Stimulated activated CD4-positive, alpha-beta T cell treated with anti-CD3 and anti-CD28 coated beads, Interleukin-4, amount 100 ng/mL, for 4 hours (primary cell): ENCODE results near the gene HOXB1.
"Not testable (repeated sequence)": the region's sequence is repeated elsewhere in the genome, so short reads cannot be mapped to it uniquely, and the experiment has no call there.

ENCODE experiments used
- DNase-seq, 2 experiments: peaks; one replicate each; pipeline ENCODE4 v3.0.0-alpha.2; 2020

Gene HOXB1

DNA sequence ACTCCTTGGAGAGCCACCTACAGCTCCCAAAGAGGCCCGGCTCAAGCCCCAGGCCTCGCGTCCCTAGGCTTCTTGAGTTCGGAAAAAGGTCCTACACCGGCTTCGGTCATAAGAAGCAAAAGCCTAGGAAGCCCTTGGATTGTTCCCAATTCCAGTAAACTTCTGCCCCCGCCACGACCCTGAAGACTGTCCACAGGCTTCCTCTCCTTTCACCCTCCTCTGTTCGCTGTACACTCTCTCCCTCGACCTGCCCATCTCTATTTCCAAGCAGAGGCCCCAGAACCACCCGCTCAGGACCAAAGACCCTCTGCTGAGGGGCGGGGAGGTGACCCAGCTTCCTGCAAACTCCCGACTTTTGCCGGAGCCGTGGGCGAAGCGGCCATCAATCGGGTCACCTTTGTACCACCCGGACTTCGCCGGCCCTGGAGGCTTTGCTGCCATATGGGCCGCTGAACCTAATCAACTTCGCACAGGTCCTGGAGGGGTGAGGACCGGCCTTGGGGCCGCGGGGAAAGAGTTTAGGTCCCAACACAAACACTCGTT is 11.4 kb upstream of the HOXB1 start:
- peak; percentile 6 to 27 for DNase-seq

GRCh38 chr17:48541577-48542113 is 10.8 kb upstream of the HOXB1 start:
- peak; percentile 19 to 46 for DNase-seq

- DNase-seq: no peak
Measured at GRCh38 chr17:48541036-48541576, 10.3 kb upstream of the HOXB1 start.

DNA sequence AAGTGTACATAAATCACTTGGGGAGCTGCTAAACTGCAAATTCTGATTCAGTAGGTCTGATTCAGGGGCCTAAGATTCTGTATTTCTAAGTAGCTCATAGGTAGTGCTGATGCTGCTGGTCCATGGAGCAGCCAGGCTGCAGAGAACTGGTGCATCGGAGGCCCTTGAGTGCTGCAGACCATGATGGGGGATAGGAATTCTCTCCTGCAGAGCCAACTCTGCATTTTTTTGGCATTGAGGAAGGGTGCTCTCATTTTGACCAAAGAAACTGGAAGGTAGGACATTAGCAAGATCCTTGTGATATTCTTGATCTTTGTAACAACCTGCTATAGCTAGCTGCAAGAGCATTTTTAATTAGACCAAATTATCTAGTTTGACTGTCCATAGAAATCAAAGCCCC is 9.4 kb upstream of the HOXB1 start:
- DNase-seq: no peak

GRCh38 chr17:48539177-48539576 is 8.4 kb upstream of the HOXB1 start:
- DNase-seq: no peak

DNA sequence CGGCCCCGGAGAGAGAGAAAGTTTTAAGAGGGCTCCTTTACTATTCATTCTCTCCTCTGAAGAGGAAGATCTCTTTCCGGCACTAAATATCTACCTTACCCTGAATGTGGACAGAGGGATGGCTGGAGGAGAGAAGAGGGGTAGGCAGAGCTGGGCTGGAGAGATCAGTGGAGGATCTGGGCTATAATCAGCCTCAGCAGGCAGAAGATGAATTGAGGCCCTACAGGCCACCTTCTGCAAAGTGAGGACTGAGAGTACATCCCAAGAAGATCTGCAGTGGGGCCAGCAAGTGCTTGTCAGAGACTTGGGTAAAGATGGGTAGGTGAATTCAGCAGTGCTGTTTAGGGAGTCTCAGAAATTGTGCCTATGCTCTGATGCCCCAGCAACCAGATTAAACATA is 6.5 kb upstream of the HOXB1 start:
- DNase-seq: no peak

- DNase-seq: not testable (repeated sequence)
Measured at GRCh38 chr17:48535793-48536559, 5.2 kb upstream of the HOXB1 start.

- DNase-seq: no peak
Measured at GRCh38 chr17:48532261-48532660, 1.4 kb upstream of the HOXB1 start.

DNA sequence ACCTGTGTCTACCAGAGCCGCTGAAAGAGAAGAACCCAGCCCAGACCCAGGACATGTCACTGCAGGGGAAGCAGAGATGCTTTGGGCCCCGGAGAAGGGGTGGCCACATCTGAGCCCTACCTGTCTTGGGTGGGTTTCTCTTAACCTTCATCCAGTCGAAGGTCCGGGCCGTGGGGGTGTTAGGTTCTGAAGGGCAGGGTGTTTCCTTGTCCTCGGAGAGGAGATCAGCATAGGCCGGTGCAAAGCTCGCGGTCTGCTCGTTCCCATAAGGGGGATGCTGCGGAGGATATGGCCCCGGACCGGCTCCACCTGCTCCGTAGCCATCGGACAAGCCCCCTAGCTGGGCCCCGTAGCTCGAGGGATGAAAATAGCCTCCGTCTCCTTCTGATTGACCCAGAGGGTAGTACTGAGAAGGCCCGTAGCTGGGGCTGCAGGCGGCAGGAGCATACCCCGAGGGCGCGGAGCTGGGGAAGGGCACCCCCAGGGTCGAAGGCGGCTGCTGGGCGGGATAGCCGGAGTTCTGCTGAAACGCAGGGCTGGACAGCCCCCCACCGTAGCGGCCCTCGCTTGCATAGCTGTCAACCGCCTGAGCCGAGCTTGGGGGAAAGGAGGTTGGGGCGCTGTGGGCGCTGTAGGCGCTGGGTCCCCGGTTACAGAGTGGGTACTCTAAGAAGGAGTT is 464 bp downstream of the HOXB1 start:
- no peak for DNase-seq

DNA sequence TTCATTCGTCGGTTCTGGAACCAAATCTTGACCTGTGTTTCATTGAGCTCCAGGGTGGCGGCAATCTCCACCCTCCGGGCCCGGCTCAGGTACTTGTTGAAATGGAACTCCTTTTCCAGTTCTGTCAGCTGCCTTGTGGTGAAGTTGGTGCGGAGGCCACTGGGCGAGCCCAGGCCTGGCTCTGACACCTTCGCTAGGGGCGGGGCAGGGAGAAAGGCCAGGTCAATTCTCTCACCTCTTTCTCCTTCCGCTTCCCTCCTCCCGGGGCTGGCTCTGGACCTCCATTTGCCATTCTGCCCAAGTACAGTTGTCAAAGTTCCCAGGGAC is 1.2 kb downstream of the HOXB1 start:
- DNase-seq: no peak

DNA sequence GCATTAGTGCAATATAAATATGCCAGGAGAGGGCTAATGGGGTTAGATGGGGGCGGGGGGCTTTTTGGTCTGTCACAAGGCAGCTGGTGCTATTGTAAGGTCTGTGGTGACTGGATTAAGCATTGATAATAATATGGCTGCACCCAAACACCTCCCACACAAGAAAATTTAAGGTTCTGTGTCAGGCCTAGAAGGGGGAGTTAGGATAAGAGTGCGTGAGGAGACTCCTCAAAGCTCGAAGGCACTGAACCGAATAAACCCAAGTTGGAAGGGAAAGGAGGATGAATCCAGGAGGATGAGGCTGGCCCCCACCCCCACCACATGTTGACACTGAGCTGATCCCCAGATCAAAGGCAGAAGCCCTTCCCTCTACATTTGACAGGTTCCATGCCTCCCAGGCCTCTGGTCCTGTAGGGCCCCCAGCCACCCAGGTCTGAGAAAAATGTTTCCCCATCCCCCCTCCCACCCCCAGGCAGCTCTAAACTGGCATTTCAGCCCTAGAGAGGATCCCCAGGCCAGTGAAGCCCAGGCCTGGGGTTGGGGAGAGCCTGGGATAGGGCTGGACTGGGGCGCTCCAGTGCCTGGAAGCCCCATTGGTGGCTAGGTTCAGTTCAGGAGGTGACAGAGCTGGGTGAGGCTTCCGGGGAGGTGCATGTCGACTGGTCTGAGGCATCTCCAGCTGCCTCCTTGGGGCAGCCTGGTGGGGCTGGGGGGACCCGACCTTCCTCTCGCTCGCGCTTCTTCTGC is 1.7 kb downstream of the HOXB1 start:
- no peak for DNase-seq

GRCh38 chr17:48528153-48528935 is 2.5 kb downstream of the HOXB1 start:
- no peak for DNase-seq

DNA sequence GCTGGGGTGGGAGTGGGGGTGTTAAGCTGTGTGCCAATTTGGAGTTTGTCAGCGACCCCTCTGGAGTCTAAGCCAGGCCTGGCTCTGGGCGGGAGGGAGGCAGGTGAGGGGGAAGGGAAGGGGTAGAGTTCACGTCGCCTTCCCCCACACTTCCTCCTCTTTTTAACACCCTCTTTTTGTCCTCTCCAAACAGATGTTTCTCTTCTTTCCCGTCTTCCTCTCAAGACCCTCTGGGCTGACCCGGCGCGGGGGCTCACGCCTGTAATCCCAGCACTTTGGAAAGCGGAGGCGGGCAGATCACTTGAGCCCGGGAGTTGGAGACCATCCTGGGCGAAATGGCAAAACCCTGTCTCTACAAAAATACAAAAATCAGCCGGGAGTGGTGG is 3.3 kb downstream of the HOXB1 start:
- no peak for DNase-seq

DNA sequence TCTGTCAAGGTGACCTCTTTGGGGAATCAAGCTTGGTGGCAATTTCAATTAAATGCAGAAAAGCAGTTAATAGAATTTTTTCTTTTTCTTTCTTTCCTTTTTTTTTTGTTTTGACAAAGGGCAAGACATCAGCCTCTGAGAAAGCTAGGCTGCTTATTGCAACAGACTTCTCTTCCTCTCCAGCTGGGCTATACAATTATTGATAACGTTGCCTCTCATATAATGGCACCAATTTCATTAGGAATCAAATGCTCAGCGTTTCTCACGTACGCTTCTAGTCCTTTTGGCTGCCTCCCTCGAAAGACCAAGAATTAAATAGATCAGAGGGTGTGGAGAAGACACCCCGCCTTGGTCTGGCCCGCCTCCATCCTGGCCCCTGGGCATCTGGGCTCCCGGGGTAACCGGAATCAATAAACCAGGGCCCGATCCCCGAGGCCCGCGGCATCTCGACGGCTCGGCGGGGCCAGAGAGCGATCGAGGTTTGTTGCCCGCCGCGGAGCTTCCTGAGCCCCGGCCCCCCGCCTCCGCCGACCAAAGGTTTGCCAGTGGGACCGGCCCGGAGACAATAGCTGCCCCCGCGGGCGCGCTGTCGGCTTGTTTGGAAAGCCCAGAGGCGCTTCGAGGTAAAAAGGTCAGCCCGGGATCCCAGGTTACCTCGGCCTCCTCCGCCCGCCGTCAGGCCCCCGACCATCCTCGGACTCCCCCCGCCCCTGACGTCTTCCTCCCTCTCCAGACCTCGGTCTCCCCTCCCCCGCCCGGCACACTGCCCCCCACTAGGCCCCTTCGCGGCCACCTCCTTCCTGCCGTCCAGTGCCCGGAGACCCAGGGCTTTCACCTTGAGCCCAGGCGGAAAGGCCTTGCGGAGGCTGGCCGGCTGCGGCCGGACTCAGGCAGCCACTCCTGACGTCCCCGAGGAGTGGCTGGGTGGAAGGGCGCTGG is 3.9 kb downstream of the HOXB1 start:
- DNase-seq: no peak

DNA sequence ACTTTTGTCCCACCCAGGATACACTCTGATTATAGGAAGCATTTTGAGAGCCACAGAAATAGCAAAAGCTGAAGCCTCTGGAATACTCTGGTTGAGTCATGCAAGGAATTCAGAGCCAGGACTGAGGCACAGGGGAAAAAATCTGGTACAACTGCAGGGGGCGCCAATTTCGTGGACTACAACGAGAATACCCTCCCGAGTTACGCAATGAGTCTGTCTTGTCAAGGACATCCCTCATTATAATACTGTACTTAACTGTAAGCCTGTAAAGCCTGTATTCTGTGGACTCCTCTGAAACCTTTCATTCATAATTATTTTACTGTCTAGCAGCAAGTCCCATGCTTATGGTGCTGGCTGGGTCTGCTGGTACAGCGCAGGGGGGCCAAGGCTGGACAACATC is 7.8 kb downstream of the HOXB1 start:
- no peak for DNase-seq

GRCh38 chr17:48522031-48522653 is 8.7 kb downstream of the HOXB1 start:
- no peak for DNase-seq

- no peak for DNase-seq
Measured at GRCh38 chr17:48520631-48521079, 10.2 kb downstream of the HOXB1 start.

GRCh38 chr17:48519427-48519826 is 11.4 kb downstream of the HOXB1 start:
- no peak for DNase-seq

- no peak for DNase-seq
Measured at GRCh38 chr17:48517478-48517877, 13.3 kb downstream of the HOXB1 start.
